ENCODE measurements around the gene HGFAC.

GRCh38 chr4:3437582-3437936 lies 4.2 kb upstream of the HGFAC start:
- TF ChIP-seq CTCF (IDR thresholded peaks at IDR 0.05) (no peak), POLR2A (IDR thresholded peaks at IDR 0.05) (no peak)
